Osteocyte (in vitro differentiated cells): Measurements from ENCODE around the gene GPD1. TPM values are rescaled to one million over a fixed set of nuclear protein-coding genes. Genes with fewer than 3 reads are reported as not detected.
"Not testable (repeated sequence)": the region's sequence is repeated elsewhere in the genome, so short reads cannot be mapped to it uniquely, and the experiment has no call there.

Experiments used
- DNase-seq: peaks from one replicate; pipeline ENCODE4 v3.0.0; 2021; ENCODE audit warnings: mixed read lengths; ENCODE audit not compliant: unreplicated experiment; ENCODE audit errors: extremely low spot score
- H3K27ac Mint-ChIP-seq: one replicate; pipeline ENCODE4 v1.8.0; 2021; ENCODE audit warnings: mild to moderate bottlenecking, mixed read lengths; ENCODE audit not compliant: unreplicated experiment
- H3K27me3 Mint-ChIP-seq: one replicate; pipeline ENCODE4 v1.8.0; 2021; ENCODE audit warnings: mixed read lengths; ENCODE audit not compliant: unreplicated experiment
- H3K36me3 Mint-ChIP-seq: one replicate; pipeline ENCODE4 v1.8.0; 2021; ENCODE audit warnings: mixed read lengths; ENCODE audit not compliant: unreplicated experiment
- H3K4me1 Mint-ChIP-seq: one replicate; pipeline ENCODE4 v1.8.0; 2021; ENCODE audit warnings: mixed read lengths; ENCODE audit not compliant: unreplicated experiment
- H3K4me3 Mint-ChIP-seq: one replicate; pipeline ENCODE4 v1.8.0; 2021; ENCODE audit warnings: mild to moderate bottlenecking, moderate library complexity, mixed read lengths; ENCODE audit not compliant: unreplicated experiment
- H3K9me3 Mint-ChIP-seq: one replicate; pipeline ENCODE4 v1.8.0; 2021; ENCODE audit warnings: mixed read lengths; ENCODE audit not compliant: unreplicated experiment
- total RNA-seq: library from RNA; stranded (reverse); gene quantifications from 2 replicates; pipeline ENCODE4 v1.2.1, GENCODE V29; 2021
- TF ChIP-seq, protein P1 (sequence below): fragments of 200-600 bp; sonication (generic); IDR thresholded peaks from 2 replicates; pipeline ENCODE4 v1.5.0; 2021; ENCODE audit warnings: antibody characterized with exemption, mild to moderate bottlenecking, moderate library complexity

Gene GPD1
- total RNA-seq, 1 donor from 2014 or later: 0.43 TPM

- DNase-seq: no peak
- no peak overlapping the region for H3K27ac Mint-ChIP-seq
- H3K27me3 Mint-ChIP-seq: no peaks in the 10 kb centered on the region
- H3K36me3 Mint-ChIP-seq: peaks cover 36% of the 10 kb centered on the region
- peaks cover 2% of the 10 kb centered on the region for H3K4me1 Mint-ChIP-seq
- no peak overlapping the region for H3K4me3 Mint-ChIP-seq
- no peaks in the 10 kb centered on the region for H3K9me3 Mint-ChIP-seq
- TF ChIP-seq, protein P1, sequence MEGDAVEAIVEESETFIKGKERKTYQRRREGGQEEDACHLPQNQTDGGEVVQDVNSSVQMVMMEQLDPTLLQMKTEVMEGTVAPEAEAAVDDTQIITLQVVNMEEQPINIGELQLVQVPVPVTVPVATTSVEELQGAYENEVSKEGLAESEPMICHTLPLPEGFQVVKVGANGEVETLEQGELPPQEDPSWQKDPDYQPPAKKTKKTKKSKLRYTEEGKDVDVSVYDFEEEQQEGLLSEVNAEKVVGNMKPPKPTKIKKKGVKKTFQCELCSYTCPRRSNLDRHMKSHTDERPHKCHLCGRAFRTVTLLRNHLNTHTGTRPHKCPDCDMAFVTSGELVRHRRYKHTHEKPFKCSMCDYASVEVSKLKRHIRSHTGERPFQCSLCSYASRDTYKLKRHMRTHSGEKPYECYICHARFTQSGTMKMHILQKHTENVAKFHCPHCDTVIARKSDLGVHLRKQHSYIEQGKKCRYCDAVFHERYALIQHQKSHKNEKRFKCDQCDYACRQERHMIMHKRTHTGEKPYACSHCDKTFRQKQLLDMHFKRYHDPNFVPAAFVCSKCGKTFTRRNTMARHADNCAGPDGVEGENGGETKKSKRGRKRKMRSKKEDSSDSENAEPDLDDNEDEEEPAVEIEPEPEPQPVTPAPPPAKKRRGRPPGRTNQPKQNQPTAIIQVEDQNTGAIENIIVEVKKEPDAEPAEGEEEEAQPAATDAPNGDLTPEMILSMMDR: no peak
Observed at GRCh38 chr12:50142993-50143392, 39.2 kb downstream of the GPD1 start.

DNA sequence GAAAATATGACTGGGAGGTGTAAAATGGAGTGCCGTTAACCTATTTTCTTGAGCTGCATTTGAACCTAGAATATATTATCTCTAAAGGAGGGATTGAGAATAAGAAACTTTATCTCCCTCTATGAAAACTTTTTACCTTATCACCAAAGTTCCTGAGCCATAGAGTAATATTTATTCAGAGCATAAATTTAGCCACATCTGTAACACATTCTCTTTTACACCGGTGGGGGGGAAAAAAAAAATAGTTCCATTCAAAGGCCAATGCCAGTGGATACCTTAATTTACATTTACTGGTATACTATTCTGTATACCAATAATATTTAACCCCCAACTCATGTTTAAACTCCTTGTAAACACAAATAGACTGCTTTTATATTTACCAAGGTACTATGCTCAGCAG lies 41.6 kb downstream of the GPD1 start:
- Mint-ChIP-seq H3K4me1 (peaks cover 2% of the 10 kb centered on the region), H3K27me3 (no peaks in the 10 kb centered on the region), H3K36me3 (peaks cover 20% of the 10 kb centered on the region), H3K27ac (no peak overlapping the region), H3K9me3 (no peaks in the 10 kb centered on the region), H3K4me3 (no peak overlapping the region)
- TF ChIP-seq, protein P1: no peak
- no peak for DNase-seq

- H3K36me3 Mint-ChIP-seq: peaks cover 8% of the 10 kb centered on the region
- no peak overlapping the region for H3K27ac Mint-ChIP-seq
- no peaks in the 10 kb centered on the region for H3K9me3 Mint-ChIP-seq
- H3K4me1 Mint-ChIP-seq: peaks cover 2% of the 10 kb centered on the region
- TF ChIP-seq, protein P1: no peak
- H3K27me3 Mint-ChIP-seq: no peaks in the 10 kb centered on the region
- no peak for DNase-seq
- no peak overlapping the region for H3K4me3 Mint-ChIP-seq
Observed at GRCh38 chr12:50147281-50147680, 43.5 kb downstream of the GPD1 start.

DNA sequence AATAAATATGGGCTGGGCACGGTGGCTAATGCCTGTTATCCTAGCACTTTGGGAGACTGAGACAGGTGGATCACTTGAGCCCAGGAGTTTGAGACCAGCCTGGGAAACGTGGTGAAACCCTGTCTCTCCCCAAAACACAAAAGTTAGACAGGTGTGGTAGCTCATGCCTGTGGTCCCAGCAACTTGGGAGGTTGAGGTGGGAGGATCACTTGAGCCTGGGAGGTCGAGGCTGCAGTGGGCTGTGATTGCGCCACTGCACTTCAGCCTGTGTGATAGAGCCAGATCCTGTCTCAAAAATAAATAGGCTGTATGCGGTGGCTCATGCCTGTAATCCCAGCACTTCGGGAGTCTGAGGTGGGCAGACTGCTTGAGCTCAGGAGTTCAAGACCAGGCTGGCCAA lies 44.2 kb downstream of the GPD1 start:
- H3K27ac Mint-ChIP-seq, H3K27me3 Mint-ChIP-seq, H3K9me3 Mint-ChIP-seq, DNase-seq, H3K4me3 Mint-ChIP-seq, H3K4me1 Mint-ChIP-seq, H3K36me3 Mint-ChIP-seq: not testable (repeated sequence)

- DNase-seq: no peak
- no peak overlapping the region for H3K4me3 Mint-ChIP-seq
- H3K27ac Mint-ChIP-seq: no peak overlapping the region
- H3K9me3 Mint-ChIP-seq: no peaks in the 10 kb centered on the region
- TF ChIP-seq, protein P1: no peak
- no peaks in the 10 kb centered on the region for H3K27me3 Mint-ChIP-seq
- H3K4me1 Mint-ChIP-seq: peaks cover 2% of the 10 kb centered on the region
- H3K36me3 Mint-ChIP-seq: no peaks in the 10 kb centered on the region
Observed at GRCh38 chr12:50149311-50149710, 45.5 kb downstream of the GPD1 start.
